Measurements from ENCODE around the gene VTI1A.
A peak's percentile ranks its signal among the peaks of the same experiment; 100 is the strongest.

Gene VTI1A

GRCh38 chr10:112791447-112791846, 344.4 kb downstream of the VTI1A start:
- DNase-seq, result no peak

GRCh38 chr10:112792487-112793201, 345.6 kb downstream of the VTI1A start:
- DNase-seq, result no peak

- DNase-seq, result no peak
Measured at GRCh38 chr10:112793202-112793921, 346.3 kb downstream of the VTI1A start.

GRCh38 chr10:112794201-112794600, 347.2 kb downstream of the VTI1A start:
- DNase-seq, result no peak

GRCh38 chr10:112795067-112795466, 348.1 kb downstream of the VTI1A start:
- DNase-seq, result no peak

GRCh38 chr10:112797197-112797596, 350.2 kb downstream of the VTI1A start:
- peak in 1 of 2 experiments; percentile 1 for DNase-seq

- no peak for DNase-seq
Measured at GRCh38 chr10:112797855-112798254, 350.8 kb downstream of the VTI1A start.

GRCh38 chr10:112799038-112799437, 352.0 kb downstream of the VTI1A start:
- DNase-seq, result no peak

GRCh38 chr10:112799726-112800510, 352.9 kb downstream of the VTI1A start:
- DNase-seq, result no peak

GRCh38 chr10:112801004-112801403, 354.0 kb downstream of the VTI1A start:
- no peak for DNase-seq

- no peak for DNase-seq
Measured at GRCh38 chr10:112801748-112802147, 354.7 kb downstream of the VTI1A start.

- no peak for DNase-seq
Measured at GRCh38 chr10:112802411-112803022, 355.5 kb downstream of the VTI1A start.

GRCh38 chr10:112803961-112804401, 357.0 kb downstream of the VTI1A start:
- DNase-seq, result peak; percentile 38 to 59

- DNase-seq, result no peak
Measured at GRCh38 chr10:112805254-112805590, 358.2 kb downstream of the VTI1A start.

GRCh38 chr10:112805701-112806100, 358.7 kb downstream of the VTI1A start:
- DNase-seq, result no peak

GRCh38 chr10:112807013-112807412, 360.0 kb downstream of the VTI1A start:
- DNase-seq, result no peak

- DNase-seq, result no peak
Measured at GRCh38 chr10:112809736-112810135, 362.7 kb downstream of the VTI1A start.

- no peak for DNase-seq
Measured at GRCh38 chr10:112810711-112811151, 363.7 kb downstream of the VTI1A start.

- no peak for DNase-seq
Measured at GRCh38 chr10:112811741-112812551, 364.9 kb downstream of the VTI1A start.

- DNase-seq, result no peak
Measured at GRCh38 chr10:112812586-112812985, 365.6 kb downstream of the VTI1A start.

- DNase-seq, result no peak
Measured at GRCh38 chr10:112813866-112814591, 367.0 kb downstream of the VTI1A start.

All from NCI-H2081 (cell line).